GM12878 (cell line): Measurements from ENCODE around the gene C1QTNF3. TPM values are rescaled to one million over a fixed set of nuclear protein-coding genes. Genes with fewer than 3 reads are reported as not detected.

Experiments used
- BCL3 ChIP-seq: IDR thresholded peaks from 2 replicates; pipeline ENCODE4 v1.6.1; 2011; ENCODE audit warnings: borderline replicate concordance, low read depth, mild to moderate bottlenecking, moderate library complexity, low read length; ENCODE audit not compliant: insufficient read depth, poor library complexity, severe bottlenecking
- CBX3 ChIP-seq: fragments of 200-600 bp; sonication (generic); IDR thresholded peaks from 2 replicates; pipeline ENCODE4 v1.6.1; 2016; ENCODE audit warnings: low read depth, borderline replicate concordance
- CEBPB ChIP-seq, 2 experiments: fragments of 150-350 bp in 1 of 2; IDR thresholded peaks; 2 replicates each; pipeline ENCODE4 v1.6.1; 2012 to 2014; ENCODE audit warnings: low read depth in 2 of 2, low read length in 2 of 2, borderline replicate concordance in 1 of 2, inconsistent platforms in 1 of 2
- CTCF ChIP-seq, 3 experiments: IDR thresholded peaks in 2 of 3; conservative IDR thresholded peaks in 1 of 3; 2 replicates each; pipeline ENCODE4 v1.5.1; 2011; ENCODE audit warnings: low read depth in 3 of 3, low read length in 3 of 3, mild to moderate bottlenecking in 3 of 3, control low read depth in 2 of 3, moderate library complexity in 2 of 3, inconsistent platforms in 1 of 3, mixed read lengths in 1 of 3; ENCODE audit not compliant: control insufficient read depth in 2 of 3, insufficient read depth in 1 of 3; ENCODE audit errors: extremely low read depth in 1 of 3
- FOXM1 ChIP-seq: IDR thresholded peaks from 2 replicates; pipeline ENCODE4 v1.6.1; 2012; ENCODE audit warnings: low read depth, mild to moderate bottlenecking, inconsistent platforms, low read length, moderate library complexity
- HDAC6 ChIP-seq: fragments of 200-600 bp; sonication (generic); IDR thresholded peaks from one replicate; pipeline ENCODE4 v1.8.0; 2017; ENCODE audit warnings: antibody characterized with exemption; ENCODE audit not compliant: unreplicated experiment
- IKZF2 ChIP-seq, 2 experiments: fragments of 450-650 bp; IDR thresholded peaks; 2 replicates each; pipeline ENCODE4 v1.6.1; 2017; ENCODE audit warnings: mild to moderate bottlenecking in 2 of 2, moderate library complexity in 2 of 2
- MEF2A ChIP-seq: IDR thresholded peaks from 2 replicates; pipeline ENCODE4 v1.6.1; 2011; ENCODE audit warnings: low read depth, mild to moderate bottlenecking, low read length, moderate library complexity; ENCODE audit not compliant: insufficient read depth
- MTA2 ChIP-seq: fragments of 450-650 bp; IDR thresholded peaks from 2 replicates; pipeline ENCODE4 v1.6.1; 2016; ENCODE audit warnings: low read depth, mild to moderate bottlenecking, moderate library complexity
- NFIC ChIP-seq: IDR thresholded peaks from 2 replicates; pipeline ENCODE4 v1.6.1; 2012; ENCODE audit warnings: low read depth, mild to moderate bottlenecking, inconsistent platforms, low read length, moderate library complexity
- NFXL1 ChIP-seq: fragments of 450-650 bp; IDR thresholded peaks from 2 replicates; pipeline ENCODE4 v1.6.1; 2017; ENCODE audit warnings: antibody characterized with exemption, mild to moderate bottlenecking, borderline replicate concordance
- NKRF ChIP-seq: fragments of 450-650 bp; conservative IDR thresholded peaks from 2 replicates; pipeline ENCODE4 v1.6.1; 2017; ENCODE audit warnings: mild to moderate bottlenecking, moderate library complexity
- PRDM15 ChIP-seq: fragments of 450-650 bp; formaldehyde crosslinking; IDR thresholded peaks from 2 replicates; pipeline ENCODE4 v1.4.0; 2020; ENCODE audit warnings: mild to moderate bottlenecking, moderate library complexity
- RFX5 ChIP-seq: IDR thresholded peaks from 2 replicates; pipeline ENCODE4 v1.6.1; 2011; ENCODE audit warnings: low read depth, low read length, improper control_type of control experiment
- SMAD5 ChIP-seq: IDR thresholded peaks from 2 replicates; pipeline ENCODE4 v1.6.1; 2016; ENCODE audit warnings: antibody characterized with exemption, low read depth
- SP1 ChIP-seq: IDR thresholded peaks from one replicate; pipeline ENCODE4 v1.6.1; 2011; ENCODE audit warnings: low read depth, low read length
- STAT3 ChIP-seq: IDR thresholded peaks from 2 replicates; pipeline ENCODE4 v1.6.1; 2011; ENCODE audit warnings: low read depth, low read length, improper control_type of control experiment
- SUPT20H ChIP-seq: IDR thresholded peaks from 2 replicates; pipeline ENCODE4 v1.6.1; 2011; ENCODE audit warnings: low read depth, mild to moderate bottlenecking, low read length, moderate library complexity, borderline replicate concordance; ENCODE audit not compliant: control insufficient read depth
- polyA plus RNA-seq, 11 experiments: library from polyadenylated mRNA; depleted of rRNA in 4 of 11; unstranded in 6 of 11; stranded (reverse) in 5 of 11; fragments of >200 nt; fragmentation: Nextera tagmentation in 4 of 11; fragmentation: Illumina TruSeq in 1 of 11; extraction: Ambion mirVana in 4 of 11; extraction: Trizol in 1 of 11; gene quantifications; 1 replicate in 1 of 11; 2 replicates in 10 of 11; pipeline versions ENCODE4 v1.2.1 to v1.2.3, GENCODE V29; 2011 to 2016; ENCODE audit warnings: inconsistent platforms in 2 of 11, missing spikeins in 2 of 11, low read depth in 1 of 11
- total RNA-seq, 4 experiments: library from RNA; depleted of rRNA in 3 of 4; stranded (reverse); fragments of >200 nt in 3 of 4; fragmentation: Illumina TruSeq in 1 of 4; extraction: Trizol in 1 of 4; gene quantifications; 2 replicates each; pipeline versions ENCODE4 v1.2.1 to v1.2.3, GENCODE V29; 2013 to 2021
- TF ChIP-seq, protein P1 (sequence below): fragments of 450-650 bp; IDR thresholded peaks from 2 replicates; pipeline ENCODE4 v1.6.1; 2017; ENCODE audit warnings: low read depth, mild to moderate bottlenecking, moderate library complexity

C1QTNF3 gene
- total and polyA plus RNA-seq, 10 of the 15 experiments (the other 5 are each of a cell fraction or from before 2014, with no cell fraction given) = 0.39 to 6.3 (median 1.3) TPM

- TF ChIP-seq PRDM15 (CRISPR knock-in tag) (no peak), STAT3 (no peak), HDAC6 (no peak), CEBPB (IDR thresholded peaks at IDR 0.05; ENCODE audit: borderline replicate concordance in 1 of 2, low read depth in 2 of 2, low read length in 2 of 2) (no peak), NFIC (peak; percentile 54; the same call in 1 of the 2 replicates), IKZF2 (IDR thresholded peaks at IDR 0.05) (peak in 1 of 2 experiments; percentile 17; a peak in 1 of 4 replicates), SMAD5 (no peak), SUPT20H (no peak), NFXL1 (no peak), CBX3 (no peak), RFX5 (no peak), FOXM1 (peak; percentile 80; the same call in 1 of the 2 replicates), MTA2 (0 out of 2 replicates have a peak, but pooled peaks have one; percentile 27), CTCF (IDR thresholded peaks at IDR 0.05 in 2 of 3, conservative IDR thresholded peaks at IDR 0.05 in 1 of 3; ENCODE audit: control insufficient read depth in 2 of 3, extremely low read depth in 1 of 3, insufficient read depth in 1 of 3, low read depth in 3 of 3, low read length in 3 of 3) (no peak), MEF2A (peak; percentile 70; the same call in 1 of the 2 replicates), NKRF (no peak), SP1 (no peak), BCL3 (peak; percentile 14)
- TF ChIP-seq, protein P1, sequence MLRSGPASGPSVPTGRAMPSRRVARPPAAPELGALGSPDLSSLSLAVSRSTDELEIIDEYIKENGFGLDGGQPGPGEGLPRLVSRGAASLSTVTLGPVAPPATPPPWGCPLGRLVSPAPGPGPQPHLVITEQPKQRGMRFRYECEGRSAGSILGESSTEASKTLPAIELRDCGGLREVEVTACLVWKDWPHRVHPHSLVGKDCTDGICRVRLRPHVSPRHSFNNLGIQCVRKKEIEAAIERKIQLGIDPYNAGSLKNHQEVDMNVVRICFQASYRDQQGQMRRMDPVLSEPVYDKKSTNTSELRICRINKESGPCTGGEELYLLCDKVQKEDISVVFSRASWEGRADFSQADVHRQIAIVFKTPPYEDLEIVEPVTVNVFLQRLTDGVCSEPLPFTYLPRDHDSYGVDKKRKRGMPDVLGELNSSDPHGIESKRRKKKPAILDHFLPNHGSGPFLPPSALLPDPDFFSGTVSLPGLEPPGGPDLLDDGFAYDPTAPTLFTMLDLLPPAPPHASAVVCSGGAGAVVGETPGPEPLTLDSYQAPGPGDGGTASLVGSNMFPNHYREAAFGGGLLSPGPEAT = no peak; the same call in 1 of the 2 replicates
Measured at GRCh38 chr5:34031966-34032365, 11.0 kb downstream of the C1QTNF3 start (continued).
